ENCODE results near the gene ALCAM.

GRCh38 chr3:105579439-105579838 is 212.7 kb downstream of the ALCAM start:
- TF ChIP-seq, protein P1, sequence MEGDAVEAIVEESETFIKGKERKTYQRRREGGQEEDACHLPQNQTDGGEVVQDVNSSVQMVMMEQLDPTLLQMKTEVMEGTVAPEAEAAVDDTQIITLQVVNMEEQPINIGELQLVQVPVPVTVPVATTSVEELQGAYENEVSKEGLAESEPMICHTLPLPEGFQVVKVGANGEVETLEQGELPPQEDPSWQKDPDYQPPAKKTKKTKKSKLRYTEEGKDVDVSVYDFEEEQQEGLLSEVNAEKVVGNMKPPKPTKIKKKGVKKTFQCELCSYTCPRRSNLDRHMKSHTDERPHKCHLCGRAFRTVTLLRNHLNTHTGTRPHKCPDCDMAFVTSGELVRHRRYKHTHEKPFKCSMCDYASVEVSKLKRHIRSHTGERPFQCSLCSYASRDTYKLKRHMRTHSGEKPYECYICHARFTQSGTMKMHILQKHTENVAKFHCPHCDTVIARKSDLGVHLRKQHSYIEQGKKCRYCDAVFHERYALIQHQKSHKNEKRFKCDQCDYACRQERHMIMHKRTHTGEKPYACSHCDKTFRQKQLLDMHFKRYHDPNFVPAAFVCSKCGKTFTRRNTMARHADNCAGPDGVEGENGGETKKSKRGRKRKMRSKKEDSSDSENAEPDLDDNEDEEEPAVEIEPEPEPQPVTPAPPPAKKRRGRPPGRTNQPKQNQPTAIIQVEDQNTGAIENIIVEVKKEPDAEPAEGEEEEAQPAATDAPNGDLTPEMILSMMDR (IDR thresholded peaks at IDR 0.05) = no peak
- TF ChIP-seq EZH2 (IDR thresholded peaks at IDR 0.05; ENCODE audit: borderline replicate concordance, insufficient read depth, low read depth, low read length, poor library complexity, severe bottlenecking) = no peak

Data from B cell (primary cell).